Activated CD4-positive, alpha-beta memory T cell treated with anti-CD3 and anti-CD28 coated beads, Interleukin-2, amount 10 ng/mL, durations not matched to agents 7 days and 5 days (primary cell): ENCODE measurements around the gene SMYD3. TPM values are rescaled to one million over a fixed set of nuclear protein-coding genes. Genes with fewer than 3 reads are reported as not detected.
"Not testable (repeated sequence)": the region's sequence is repeated elsewhere in the genome, so short reads cannot be mapped to it uniquely, and the experiment has no call there.

Source experiments
- CTCF ChIA-PET: fragments of 350-600 bp; sonication (Branson Sonifier 250); formaldehyde crosslinking; loops from one replicate; lab custom pipeline; 2021; ENCODE audit warnings: antibody characterized with exemption, inconsistent platforms; lab: Charles Lee
- POLR2A ChIA-PET: fragments of 350-600 bp; sonication (Branson Sonifier 250); formaldehyde crosslinking; loops from one replicate; lab custom pipeline; 2021; ENCODE audit warnings: antibody characterized with exemption; lab: Charles Lee
- DNase-seq: peaks from one replicate; pipeline ENCODE4 v3.0.0-alpha.2; 2020
- H3K27ac Mint-ChIP-seq: one replicate; pipeline ENCODE4 v1.8.0; 2021; ENCODE audit warnings: mild to moderate bottlenecking, mixed read lengths
- H3K27me3 Mint-ChIP-seq: one replicate; pipeline ENCODE4 v1.8.0; 2021; ENCODE audit warnings: mixed read lengths
- H3K36me3 Mint-ChIP-seq: one replicate; pipeline ENCODE4 v1.8.0; 2021; ENCODE audit warnings: low read depth, mixed read lengths
- H3K4me1 Mint-ChIP-seq: one replicate; pipeline ENCODE4 v1.8.0; 2021; ENCODE audit warnings: mixed read lengths
- H3K4me3 Mint-ChIP-seq: one replicate; pipeline ENCODE4 v1.8.0; 2021; ENCODE audit warnings: mild to moderate bottlenecking, mixed read lengths
- H3K9me3 Mint-ChIP-seq: one replicate; pipeline ENCODE4 v1.8.0; 2021; ENCODE audit warnings: mixed read lengths
- total RNA-seq, 2 experiments: library from RNA; stranded (reverse); gene quantifications; one replicate each; pipeline ENCODE4 v1.2.3, GENCODE V29; 2021

Gene SMYD3
- total RNA-seq, 2 experiments from 2014 or later, result 15.5 to 18.7 TPM

DNA sequence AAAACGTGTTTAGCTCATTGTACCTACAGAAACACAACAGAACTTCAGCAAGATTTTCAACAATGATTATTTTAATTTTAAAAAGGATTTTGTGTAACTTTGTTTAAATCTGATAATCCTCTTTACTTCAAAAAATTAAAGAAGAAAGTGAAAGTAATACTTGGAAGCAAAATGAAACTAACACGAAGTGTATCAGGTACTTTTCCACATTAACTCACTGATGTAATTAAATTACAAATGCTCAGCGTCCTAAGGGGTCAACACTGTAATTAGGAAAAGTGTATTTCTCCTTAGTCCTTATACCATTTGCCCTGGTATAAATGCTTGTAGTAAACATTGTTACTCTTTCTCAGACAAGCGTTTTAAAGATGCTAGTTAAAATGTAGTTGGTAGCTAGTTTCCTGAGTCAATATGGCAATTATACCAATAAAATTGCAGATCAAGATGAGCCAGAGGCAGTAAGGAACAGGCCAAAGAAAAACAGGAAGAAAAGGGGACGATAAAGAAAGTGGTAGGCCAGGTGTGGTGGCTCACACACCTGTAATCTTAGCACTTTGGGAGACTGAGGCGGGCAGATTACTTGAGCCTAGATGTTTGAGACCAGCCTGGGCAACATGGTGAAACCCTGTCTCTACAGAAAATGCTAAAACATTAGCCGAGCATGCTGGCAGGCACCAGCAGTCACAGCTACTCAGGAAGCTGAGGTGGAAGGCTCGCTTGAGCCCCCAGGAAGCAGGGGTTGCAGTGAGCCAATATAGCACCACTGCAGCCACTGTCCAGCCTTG lies 553.0 kb downstream of the SMYD3 start:
- POLR2A ChIA-PET, result interaction anchor here (0.7 kb wide), 2 partner anchors 770 to 984 kb away, joined by 3 read pairs; partner anchors contain the start of gene SCCPDH
- CTCF ChIA-PET, result no interaction called here
- peak; percentile 30 for DNase-seq
- H3K9me3 Mint-ChIP-seq, result no peaks in the 10 kb centered on the region
- H3K36me3 Mint-ChIP-seq, result no peaks in the 10 kb centered on the region
- H3K4me3 Mint-ChIP-seq, result peak overlapping the region; percentile 61
- H3K4me1 Mint-ChIP-seq, result peaks cover 26% of the 10 kb centered on the region
- H3K27me3 Mint-ChIP-seq, result no peaks in the 10 kb centered on the region
- H3K27ac Mint-ChIP-seq, result peak overlapping the region; percentile 86

DNA sequence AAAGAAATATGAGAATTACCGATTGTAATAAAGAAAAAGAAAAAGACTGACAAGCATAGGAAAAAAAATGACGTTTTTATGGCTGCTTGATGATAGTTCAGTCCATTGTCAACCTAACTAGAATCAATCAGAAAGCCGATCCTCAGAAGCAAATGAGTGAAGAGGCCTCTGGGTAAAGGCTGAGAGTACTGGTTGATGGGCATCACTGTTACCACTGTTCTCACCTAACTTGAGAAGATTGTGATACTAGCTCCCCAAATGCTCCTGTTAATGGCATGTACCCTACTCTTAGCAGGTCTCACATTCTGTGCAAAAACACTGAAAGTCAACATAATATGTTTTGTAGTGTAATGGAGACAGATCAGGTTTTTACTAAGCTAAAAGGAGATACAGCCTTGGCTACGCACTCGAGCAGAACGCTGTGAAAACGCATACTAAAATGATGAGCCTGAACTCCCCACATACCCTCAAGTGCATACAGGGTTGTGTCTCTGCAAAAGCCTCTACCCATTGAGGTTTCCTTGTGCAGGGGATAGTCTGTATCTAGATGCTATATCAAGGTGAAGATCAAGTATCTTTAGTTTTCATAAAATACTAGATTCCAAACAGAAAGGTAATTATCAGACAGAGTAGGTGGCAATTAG lies 554.6 kb downstream of the SMYD3 start:
- DNase-seq, result no peak
- Mint-ChIP-seq H3K9me3 (no peaks in the 10 kb centered on the region), H3K4me1 (peaks cover 26% of the 10 kb centered on the region), H3K36me3 (no peaks in the 10 kb centered on the region), H3K27ac (peak overlapping the region; percentile 86), H3K4me3 (peak overlapping the region; percentile 16), H3K27me3 (no peaks in the 10 kb centered on the region)
- CTCF ChIA-PET, result no interaction called here
- POLR2A ChIA-PET, result no interaction called here

GRCh38 chr1:245948786-245949185 lies 558.3 kb downstream of the SMYD3 start:
- Mint-ChIP-seq H3K4me3 (no peak overlapping the region), H3K9me3 (peaks cover 4% of the 10 kb centered on the region), H3K4me1 (peaks cover 14% of the 10 kb centered on the region), H3K36me3 (no peaks in the 10 kb centered on the region), H3K27ac (no peak overlapping the region), H3K27me3 (no peaks in the 10 kb centered on the region)
- POLR2A ChIA-PET, result interaction anchor here (1.0 kb wide), 1 partner anchor 51 kb away, joined by 4 read pairs; no protein-coding TSS in a partner anchor
- DNase-seq, result no peak
- CTCF ChIA-PET, result no interaction called here

- no peak for DNase-seq
- CTCF ChIA-PET, result no interaction called here
- POLR2A ChIA-PET, result no interaction called here
- peaks cover 5% of the 10 kb centered on the region for H3K4me1 Mint-ChIP-seq
- H3K27me3 Mint-ChIP-seq, result no peaks in the 10 kb centered on the region
- no peak overlapping the region for H3K27ac Mint-ChIP-seq
- H3K4me3 Mint-ChIP-seq, result no peak overlapping the region
- H3K9me3 Mint-ChIP-seq, result peaks cover 4% of the 10 kb centered on the region
- peaks cover 2% of the 10 kb centered on the region for H3K36me3 Mint-ChIP-seq
These were observed 560.2 kb downstream of the SMYD3 start for GRCh38 chr1:245946905-245947304.

DNA sequence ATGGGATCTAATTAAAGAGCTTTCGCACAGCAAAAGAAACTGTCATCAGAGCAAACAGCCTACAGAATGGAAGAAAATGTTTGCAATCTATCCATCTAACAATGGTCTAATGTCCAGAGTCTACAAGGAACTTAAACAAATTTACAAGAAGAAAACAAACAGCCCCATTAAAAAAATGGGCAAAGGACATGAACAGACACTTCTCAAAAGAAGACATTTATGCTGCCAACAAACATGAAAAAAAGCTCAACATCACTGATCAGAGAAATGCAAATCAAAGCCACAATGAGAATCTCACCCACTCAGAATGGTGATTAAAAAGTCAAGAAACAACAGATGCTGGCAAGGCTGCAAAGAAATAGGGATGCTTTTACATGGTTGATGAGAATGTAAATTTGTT lies 561.9 kb downstream of the SMYD3 start:
- H3K27ac Mint-ChIP-seq, H3K4me3 Mint-ChIP-seq, H3K4me1 Mint-ChIP-seq, POLR2A ChIA-PET, H3K36me3 Mint-ChIP-seq, DNase-seq, H3K9me3 Mint-ChIP-seq, H3K27me3 Mint-ChIP-seq: not testable (repeated sequence)
- CTCF ChIA-PET, result interaction anchor here (0.6 kb wide), 1 partner anchor 788 kb away, joined by 3 read pairs; no protein-coding TSS in a partner anchor

DNA sequence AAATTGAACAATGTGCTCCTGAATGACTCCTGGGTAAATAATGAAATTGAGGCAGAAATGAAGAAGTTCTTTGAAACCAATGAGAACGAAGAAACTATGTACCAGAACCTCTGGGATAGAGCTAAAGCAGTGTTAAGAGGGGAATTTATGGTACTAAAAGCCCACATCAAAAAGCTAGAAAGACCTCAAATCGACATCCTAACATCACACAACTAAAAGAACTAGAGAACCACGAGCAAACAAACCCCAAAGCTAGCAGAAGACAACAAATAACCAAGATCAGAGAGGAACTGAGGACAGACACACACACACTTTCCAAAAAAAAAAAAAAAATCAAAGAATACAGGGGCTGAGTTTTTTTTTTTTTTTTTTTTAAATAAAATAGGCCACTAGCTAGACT lies 564.2 kb downstream of the SMYD3 start:
- peaks cover 5% of the 10 kb centered on the region for H3K4me1 Mint-ChIP-seq
- H3K4me3 Mint-ChIP-seq, result no peak overlapping the region
- DNase-seq, result no peak
- ChIA-PET CTCF (interaction anchor here (0.7 kb wide), 1 partner anchor 751 kb away, joined by 4 read pairs; no protein-coding TSS in a partner anchor), POLR2A (no interaction called here)
- no peak overlapping the region for H3K27ac Mint-ChIP-seq
- peaks cover 2% of the 10 kb centered on the region for H3K36me3 Mint-ChIP-seq
- no peaks in the 10 kb centered on the region for H3K27me3 Mint-ChIP-seq
- H3K9me3 Mint-ChIP-seq, result peaks cover 4% of the 10 kb centered on the region

GRCh38 chr1:245941771-245942170 lies 565.3 kb downstream of the SMYD3 start:
- H3K4me1 Mint-ChIP-seq, H3K27ac Mint-ChIP-seq, DNase-seq, POLR2A ChIA-PET, H3K4me3 Mint-ChIP-seq, H3K9me3 Mint-ChIP-seq, H3K36me3 Mint-ChIP-seq, H3K27me3 Mint-ChIP-seq, CTCF ChIA-PET: not testable (repeated sequence)

DNA sequence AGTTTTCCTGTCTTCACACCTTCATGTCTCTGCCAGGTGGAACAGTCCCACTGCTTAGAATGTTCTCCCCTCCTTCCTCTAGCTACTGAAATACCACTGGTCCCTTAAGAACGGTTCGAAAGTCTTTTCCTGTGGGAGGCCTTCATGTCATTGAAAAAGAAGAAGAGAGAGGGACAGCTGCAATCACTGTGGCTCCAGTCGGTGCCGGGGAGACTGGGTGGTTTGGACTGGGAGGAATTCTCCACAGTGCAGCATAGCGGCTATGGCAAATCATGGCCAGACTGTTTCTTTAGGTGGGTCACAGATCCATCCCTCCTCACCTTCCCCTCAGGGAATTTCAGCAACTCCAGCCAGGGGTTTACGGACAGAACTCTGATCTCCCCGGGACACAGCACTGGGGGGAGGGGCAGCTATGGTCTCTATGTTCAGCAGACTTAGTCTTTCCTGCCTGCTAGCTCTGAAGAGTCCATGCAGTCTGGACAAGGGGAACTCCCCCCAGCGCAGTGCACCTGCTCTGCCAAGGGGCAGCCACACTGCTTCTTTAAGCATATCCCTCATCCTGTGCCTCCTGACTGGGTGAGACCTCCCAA lies 567.2 kb downstream of the SMYD3 start:
- H3K36me3 Mint-ChIP-seq, result peaks cover 2% of the 10 kb centered on the region
- ChIA-PET CTCF (no interaction called here), POLR2A (no interaction called here)
- no peaks in the 10 kb centered on the region for H3K9me3 Mint-ChIP-seq
- DNase-seq, result no peak
- H3K27ac Mint-ChIP-seq, result no peak overlapping the region
- no peaks in the 10 kb centered on the region for H3K27me3 Mint-ChIP-seq
- H3K4me1 Mint-ChIP-seq, result peaks cover 5% of the 10 kb centered on the region
- H3K4me3 Mint-ChIP-seq, result no peak overlapping the region

- peaks cover 2% of the 10 kb centered on the region for H3K36me3 Mint-ChIP-seq
- H3K27me3 Mint-ChIP-seq, result no peaks in the 10 kb centered on the region
- H3K4me3 Mint-ChIP-seq, result no peak overlapping the region
- no peaks in the 10 kb centered on the region for H3K9me3 Mint-ChIP-seq
- DNase-seq, result no peak
- peaks cover 5% of the 10 kb centered on the region for H3K4me1 Mint-ChIP-seq
- POLR2A ChIA-PET, result no interaction called here
- CTCF ChIA-PET, result no interaction called here
- H3K27ac Mint-ChIP-seq, result no peak overlapping the region
These were observed 569.0 kb downstream of the SMYD3 start for GRCh38 chr1:245938046-245938435.

DNA sequence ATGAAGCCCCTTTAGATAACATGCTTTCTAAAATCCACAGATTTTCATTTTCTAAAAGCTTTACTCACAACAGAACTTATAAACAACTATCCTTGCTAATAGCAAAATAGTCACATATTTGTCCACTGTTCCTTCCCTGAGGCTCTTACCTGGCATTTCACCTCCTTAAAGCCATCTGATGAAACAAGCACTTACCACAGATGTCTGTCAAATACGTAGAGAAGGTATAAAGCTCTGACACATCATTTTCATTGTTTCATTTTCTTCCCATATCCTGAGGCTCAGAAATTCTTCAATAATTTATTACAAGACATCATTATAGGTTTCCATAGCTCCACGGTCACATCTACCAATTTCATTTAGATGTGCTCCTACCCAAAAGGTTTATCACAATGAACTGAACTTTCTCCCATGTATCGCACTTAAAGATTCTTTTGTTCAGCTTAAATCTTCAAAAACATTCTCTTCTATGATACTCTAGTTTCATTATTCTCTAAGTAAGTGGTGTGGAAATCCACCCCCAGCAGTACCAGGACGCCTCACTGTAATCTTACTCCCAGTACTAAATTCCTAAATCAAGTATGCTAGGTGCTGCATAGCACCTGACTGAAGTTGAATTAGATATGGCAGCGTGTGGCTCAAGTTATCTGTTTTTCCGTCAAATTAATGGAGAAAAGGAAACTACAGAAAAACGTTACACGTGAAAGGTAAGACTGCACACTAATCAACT lies 569.6 kb downstream of the SMYD3 start:
- ChIA-PET POLR2A (no interaction called here), CTCF (no interaction called here)
- Mint-ChIP-seq H3K36me3 (no peaks in the 10 kb centered on the region), H3K27ac (no peak overlapping the region), H3K4me3 (no peak overlapping the region), H3K4me1 (peaks cover under 1% of the 10 kb centered on the region), H3K9me3 (no peaks in the 10 kb centered on the region), H3K27me3 (no peaks in the 10 kb centered on the region)
- no peak for DNase-seq

- Mint-ChIP-seq H3K4me1 (no peaks in the 10 kb centered on the region), H3K9me3 (no peaks in the 10 kb centered on the region), H3K4me3 (no peak overlapping the region), H3K36me3 (no peaks in the 10 kb centered on the region), H3K27ac (no peak overlapping the region), H3K27me3 (no peaks in the 10 kb centered on the region)
- CTCF ChIA-PET, result no interaction called here
- DNase-seq, result no peak
- POLR2A ChIA-PET, result no interaction called here
These were observed 572.7 kb downstream of the SMYD3 start for GRCh38 chr1:245934409-245934808.

DNA sequence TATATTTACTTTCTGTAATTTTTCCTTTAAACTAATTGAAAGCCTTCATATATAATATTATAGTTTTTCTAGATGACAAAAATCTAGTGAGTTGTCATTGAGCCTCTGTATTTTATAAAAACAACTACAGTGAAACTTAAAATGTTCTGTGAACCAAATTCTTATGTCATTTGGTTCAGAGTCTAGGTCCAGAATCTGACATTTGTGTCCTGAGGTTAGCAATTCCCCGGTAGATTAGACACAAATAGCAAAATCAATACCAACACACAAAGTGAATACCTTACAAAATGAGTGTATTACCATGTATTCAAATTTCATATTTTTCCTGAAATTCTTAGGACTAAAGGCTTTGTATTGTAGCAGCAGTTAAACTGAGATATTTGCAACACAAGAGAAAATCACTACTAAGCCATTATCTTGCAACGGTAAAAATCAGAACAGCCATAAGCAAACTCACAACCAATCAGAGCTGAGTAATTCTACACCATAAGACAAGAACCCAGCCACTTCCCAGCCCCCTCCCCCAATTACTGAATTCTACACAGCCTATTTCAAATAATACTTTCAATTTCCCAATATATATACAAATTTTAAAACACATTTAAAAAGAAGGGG lies 573.5 kb downstream of the SMYD3 start:
- Mint-ChIP-seq H3K4me1 (no peaks in the 10 kb centered on the region), H3K27ac (no peak overlapping the region), H3K36me3 (no peaks in the 10 kb centered on the region), H3K9me3 (no peaks in the 10 kb centered on the region), H3K4me3 (no peak overlapping the region), H3K27me3 (no peaks in the 10 kb centered on the region)
- DNase-seq, result no peak
- CTCF ChIA-PET, result no interaction called here
- POLR2A ChIA-PET, result interaction anchor here (0.7 kb wide), 1 partner anchor 117 kb away, joined by 3 read pairs; no protein-coding TSS in a partner anchor
